HepG2 (cell line): Measurements from ENCODE around the gene CREBBP. TPM values are rescaled to one million over a fixed set of nuclear protein-coding genes. Genes with fewer than 3 reads are reported as not detected.

Source experiments
- CBX1 ChIP-seq: IDR thresholded peaks from one replicate; pipeline ENCODE4 v1.6.1; 2016; ENCODE audit warnings: antibody characterized with exemption, low read depth
- CENPX ChIP-seq: sonication (generic); formaldehyde crosslinking; IDR thresholded peaks from 2 replicates; pipeline ENCODE4 v1.9.0; 2021; ENCODE audit warnings: mild to moderate bottlenecking, missing genetic modification reagents, moderate library complexity
- EP300 ChIP-seq, 3 experiments: sonication (generic) in 1 of 3; formaldehyde crosslinking in 1 of 3; IDR thresholded peaks; 2 replicates each; pipeline versions ENCODE4 v1.5.1 to v1.6.1; 2011 to 2020; ENCODE audit warnings: low read depth in 2 of 3, low read length in 2 of 3, borderline replicate concordance in 1 of 3, improper control_type of control experiment in 1 of 3, mild to moderate bottlenecking in 1 of 3, missing genetic modification reagents in 1 of 3, moderate library complexity in 1 of 3
- HMGA1 ChIP-seq: sonication (generic); formaldehyde crosslinking; conservative IDR thresholded peaks from 2 replicates; pipeline ENCODE4 v1.4.0; 2020; ENCODE audit warnings: missing genetic modification reagents
- HNF4A ChIP-seq: sonication (generic); formaldehyde crosslinking; IDR thresholded peaks from 2 replicates; pipeline ENCODE4 v1.4.0; 2020; ENCODE audit warnings: missing genetic modification reagents
- MTA1 ChIP-seq: sonication (generic); formaldehyde crosslinking; IDR thresholded peaks from 2 replicates; pipeline ENCODE4 v1.4.0; 2020; ENCODE audit warnings: missing genetic modification reagents, mild to moderate bottlenecking, borderline replicate concordance
- PLRG1 ChIP-seq: fragments of 450-650 bp; conservative IDR thresholded peaks from 2 replicates; pipeline ENCODE4 v1.6.1; 2016
- PPARG ChIP-seq: conservative IDR thresholded peaks from 2 replicates; pipeline ENCODE4 v1.6.1; 2016; ENCODE audit warnings: missing biosample characterization, missing genetic modification reagents
- RFXAP ChIP-seq: sonication (generic); formaldehyde crosslinking; IDR thresholded peaks from 2 replicates; pipeline ENCODE4 v1.4.0; 2020; ENCODE audit warnings: missing genetic modification reagents, borderline replicate concordance
- RNF219 ChIP-seq: sonication (generic); formaldehyde crosslinking; IDR thresholded peaks from 2 replicates; pipeline ENCODE4 v1.5.0; 2020; ENCODE audit warnings: mild to moderate bottlenecking, missing genetic modification reagents
- SIN3B ChIP-seq: fragments of 150-350 bp; IDR thresholded peaks from 2 replicates; pipeline ENCODE4 v1.6.1; 2014; ENCODE audit warnings: low read length
- SKI ChIP-seq: fragments of 450-650 bp; IDR thresholded peaks from one replicate; pipeline ENCODE4 v1.6.1; 2018; ENCODE audit warnings: mild to moderate bottlenecking; ENCODE audit not compliant: partially characterized antibody
- SNAPC2 ChIP-seq: sonication (generic); formaldehyde crosslinking; IDR thresholded peaks from 2 replicates; pipeline ENCODE4 v1.8.1; 2022; ENCODE audit warnings: mild to moderate bottlenecking, missing genetic modification reagents
- STAT6 ChIP-seq: sonication (generic); formaldehyde crosslinking; IDR thresholded peaks from 2 replicates; pipeline ENCODE4 v1.4.0; 2020; ENCODE audit warnings: missing genetic modification reagents, mild to moderate bottlenecking, borderline replicate concordance
- XBP1 ChIP-seq: sonication (generic); formaldehyde crosslinking; IDR thresholded peaks from 2 replicates; pipeline ENCODE4 v1.5.0; 2020; ENCODE audit warnings: missing genetic modification reagents
- ZBTB21 ChIP-seq: sonication (generic); formaldehyde crosslinking; IDR thresholded peaks from 2 replicates; pipeline ENCODE4 v1.4.0; 2020; ENCODE audit warnings: missing genetic modification reagents
- ZFP62 ChIP-seq: sonication (generic); formaldehyde crosslinking; IDR thresholded peaks from 2 replicates; pipeline ENCODE4 v1.4.0; 2020; ENCODE audit warnings: missing genetic modification reagents
- ZNF282 ChIP-seq: fragments of 450-650 bp; IDR thresholded peaks from 2 replicates; pipeline ENCODE4 v1.6.1; 2018; ENCODE audit not compliant: partially characterized antibody
- ZNF326 ChIP-seq: sonication (generic); formaldehyde crosslinking; IDR thresholded peaks from 2 replicates; pipeline ENCODE4 v1.4.0; 2020; ENCODE audit warnings: missing genetic modification reagents, borderline replicate concordance
- ZNF501 ChIP-seq: sonication (generic); formaldehyde crosslinking; IDR thresholded peaks from 2 replicates; pipeline ENCODE4 v1.5.1; 2020; ENCODE audit warnings: mild to moderate bottlenecking, moderate library complexity, missing genetic modification reagents
- ZNF7 ChIP-seq: IDR thresholded peaks from 2 replicates; pipeline ENCODE4 v1.6.1; 2016; ENCODE audit warnings: missing biosample characterization, missing genetic modification reagents
- ZNF724P ChIP-seq: sonication (generic); formaldehyde crosslinking; IDR thresholded peaks from 2 replicates; pipeline ENCODE4 v1.8.0; 2022; ENCODE audit warnings: missing genetic modification reagents, borderline replicate concordance
- ZNF841 ChIP-seq: sonication (generic); formaldehyde crosslinking; IDR thresholded peaks from 2 replicates; pipeline ENCODE4 v1.8.1; 2023; ENCODE audit warnings: missing genetic modification reagents, borderline replicate concordance
- polyA plus RNA-seq, 8 experiments: library from polyadenylated mRNA; depleted of rRNA in 3 of 8; stranded (reverse) in 7 of 8; unstranded in 1 of 8; fragments of >200 nt; fragmentation: Illumina TruSeq in 4 of 8; extraction: Trizol in 4 of 8; gene quantifications; 2 replicates each; pipeline versions ENCODE4 v1.2.1 to v1.2.3, GENCODE V29; 2011 to 2016; ENCODE audit warnings: low read depth in 4 of 8, missing spikeins in 1 of 8, mixed read lengths in 1 of 8; ENCODE audit not compliant: insufficient read depth in 1 of 8
- total RNA-seq, 5 experiments: library from RNA; depleted of rRNA; stranded (reverse); fragments of >200 nt; fragmentation: Illumina TruSeq; extraction: Trizol; gene quantifications; 2 replicates each; pipeline ENCODE4 v1.2.3, GENCODE V29; 2016; ENCODE audit warnings: low read depth in 1 of 5
- TF ChIP-seq, protein P1 (sequence below): IDR thresholded peaks from 2 replicates; pipeline ENCODE4 v1.6.1; 2016; ENCODE audit warnings: mild to moderate bottlenecking

Gene CREBBP
- total and polyA plus RNA-seq, 2 of the 13 experiments (the other 11 are each of a cell fraction or from before 2014, with no cell fraction given) = 5.3 to 10.4 TPM

GRCh38 chr16:3857189-3858043, 23.1 kb downstream of the CREBBP start (continued):
- no peak for TF ChIP-seq RNF219 (CRISPR knock-in tag)
- peak; percentile 34 for TF ChIP-seq SKI
- TF ChIP-seq, protein P1, sequence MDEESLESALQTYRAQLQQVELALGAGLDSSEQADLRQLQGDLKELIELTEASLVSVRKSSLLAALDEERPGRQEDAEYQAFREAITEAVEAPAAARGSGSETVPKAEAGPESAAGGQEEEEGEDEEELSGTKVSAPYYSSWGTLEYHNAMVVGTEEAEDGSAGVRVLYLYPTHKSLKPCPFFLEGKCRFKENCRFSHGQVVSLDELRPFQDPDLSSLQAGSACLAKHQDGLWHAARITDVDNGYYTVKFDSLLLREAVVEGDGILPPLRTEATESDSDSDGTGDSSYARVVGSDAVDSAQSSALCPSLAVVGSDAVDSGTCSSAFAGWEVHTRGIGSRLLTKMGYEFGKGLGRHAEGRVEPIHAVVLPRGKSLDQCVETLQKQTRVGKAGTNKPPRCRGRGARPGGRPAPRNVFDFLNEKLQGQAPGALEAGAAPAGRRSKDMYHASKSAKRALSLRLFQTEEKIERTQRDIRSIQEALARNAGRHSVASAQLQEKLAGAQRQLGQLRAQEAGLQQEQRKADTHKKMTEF (CRISPR knock-in tag) = peak; percentile 65
- TF ChIP-seq EP300 (IDR thresholded peaks at IDR 0.05; ENCODE audit: low read depth in 2 of 2, low read length in 2 of 2) = peak; percentile 68 to 86; a peak in 3 of 4 replicates
- peak; percentile 57; the same call in 1 of the 2 replicates for TF ChIP-seq EP300 (CRISPR knock-in tag; IDR thresholded peaks at IDR 0.05; ENCODE audit: borderline replicate concordance)
- 0 out of 2 replicates have a peak, but pooled peaks have one; percentile 38 for TF ChIP-seq ZNF501 (CRISPR knock-in tag)
- no peak for TF ChIP-seq CBX1
- no peak for TF ChIP-seq ZNF724P (CRISPR knock-in tag)
- TF ChIP-seq XBP1 (CRISPR knock-in tag) = no peak
- no peak for TF ChIP-seq HMGA1 (CRISPR knock-in tag)
- no peak for TF ChIP-seq ZBTB21 (CRISPR knock-in tag)
- TF ChIP-seq SNAPC2 (CRISPR knock-in tag) = no peak
- TF ChIP-seq HNF4A (CRISPR knock-in tag) = peak; percentile 63
- TF ChIP-seq ZFP62 (CRISPR knock-in tag) = no peak
- TF ChIP-seq ZNF7 = no peak
- TF ChIP-seq ZNF841 = no peak
- TF ChIP-seq MTA1 = no peak
- no peak for TF ChIP-seq SIN3B
- no peak for TF ChIP-seq PLRG1
- no peak for TF ChIP-seq PPARG (CRISPR knock-in tag)
- no peak for TF ChIP-seq RFXAP (CRISPR knock-in tag)
- TF ChIP-seq STAT6 = no peak
- no peak for TF ChIP-seq CENPX (CRISPR knock-in tag)
- no peak for TF ChIP-seq ZNF326 (CRISPR knock-in tag)
- TF ChIP-seq ZNF282 = no peak
